NCI-H2029 (cell line): Measurements from ENCODE around the gene SUN5.
"Not testable (repeated sequence)": the region's sequence is repeated elsewhere in the genome, so short reads cannot be mapped to it uniquely, and the experiment has no call there.

Experiments used
- DNase-seq: peaks from one replicate; lab custom pipeline; 2025; lab: John Stamatoyannopoulos, UW

The SUN5 gene

DNA sequence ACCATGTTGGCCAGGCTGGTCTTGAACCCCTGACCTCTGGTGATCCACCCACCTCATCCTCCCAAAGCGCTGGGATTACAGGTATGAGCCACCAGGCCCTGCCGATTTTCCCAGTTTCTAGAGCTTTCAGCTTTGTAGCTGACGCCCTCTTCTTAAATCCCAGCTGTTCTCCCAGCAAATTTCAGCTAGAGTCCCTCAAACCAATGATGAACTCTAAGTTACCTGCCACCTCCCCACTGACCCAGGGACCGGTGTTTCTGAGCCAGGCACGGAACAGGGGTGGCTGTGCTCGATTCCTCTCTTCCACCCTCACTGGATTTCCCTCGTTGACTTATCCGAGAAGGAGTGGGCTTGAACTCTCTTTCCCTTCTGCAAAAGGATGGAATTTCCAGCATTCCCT, 39.1 kb downstream of the SUN5 start:
- DNase-seq = no peak

DNA sequence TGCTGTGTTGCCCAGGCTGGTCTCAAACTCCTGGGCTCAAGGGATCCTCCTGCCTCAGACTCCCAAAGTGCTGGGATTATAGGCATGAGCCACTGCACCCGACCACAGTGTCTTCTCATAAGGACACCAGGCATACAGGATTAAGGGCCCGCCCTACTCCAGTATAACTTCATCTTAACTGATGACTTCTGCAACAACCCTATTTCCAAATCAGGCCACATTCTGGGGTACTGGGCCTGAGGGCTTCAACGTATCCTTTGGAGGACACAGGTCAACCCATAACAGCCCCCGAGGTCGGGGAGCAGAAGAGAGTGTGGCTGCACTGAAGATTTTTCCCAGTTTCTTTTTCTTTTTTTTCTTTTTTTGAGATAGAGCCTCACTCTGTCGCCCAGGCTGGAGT, 39.7 kb downstream of the SUN5 start:
- DNase-seq = no peak

DNA sequence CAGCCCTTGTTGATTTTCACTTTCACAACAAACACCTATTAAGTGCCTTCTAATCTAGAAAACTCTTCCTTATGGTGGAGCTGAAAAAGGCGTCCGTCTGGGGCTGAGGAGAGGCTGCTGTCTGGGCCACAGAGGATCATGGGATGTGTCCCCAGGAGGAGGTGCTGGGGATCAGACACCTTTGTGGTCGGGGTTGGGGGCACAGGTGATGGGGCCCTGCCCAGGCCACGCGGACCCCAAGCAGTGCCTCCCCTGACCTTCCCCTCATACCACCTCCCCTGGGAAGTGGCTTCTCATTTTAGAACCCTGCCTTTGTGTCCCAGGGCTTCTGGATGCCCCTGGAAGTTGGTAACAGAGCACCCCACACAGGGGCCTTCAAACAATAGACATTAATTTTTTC, 41.1 kb downstream of the SUN5 start:
- no peak for DNase-seq

DNA sequence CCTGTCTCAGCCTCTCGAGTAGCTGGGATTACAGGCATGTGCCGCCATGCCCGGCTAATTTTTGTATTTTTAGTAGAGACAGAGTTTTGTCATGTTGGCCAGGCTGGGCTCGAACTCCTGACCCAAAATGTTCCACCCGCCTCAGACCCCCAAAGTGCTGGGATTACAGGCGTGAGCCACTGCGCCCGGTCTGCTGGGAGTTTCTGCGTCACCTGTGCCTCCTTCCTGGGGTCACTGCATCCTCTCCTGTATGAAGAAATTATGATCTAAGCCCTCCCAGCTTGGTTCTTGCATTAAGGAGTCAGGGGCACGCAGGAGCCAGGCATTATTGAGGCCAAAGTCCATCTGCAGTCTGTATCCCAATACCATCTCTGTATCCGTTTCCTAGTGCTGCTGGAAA, 41.6 kb downstream of the SUN5 start:
- DNase-seq = not testable (repeated sequence)

DNA sequence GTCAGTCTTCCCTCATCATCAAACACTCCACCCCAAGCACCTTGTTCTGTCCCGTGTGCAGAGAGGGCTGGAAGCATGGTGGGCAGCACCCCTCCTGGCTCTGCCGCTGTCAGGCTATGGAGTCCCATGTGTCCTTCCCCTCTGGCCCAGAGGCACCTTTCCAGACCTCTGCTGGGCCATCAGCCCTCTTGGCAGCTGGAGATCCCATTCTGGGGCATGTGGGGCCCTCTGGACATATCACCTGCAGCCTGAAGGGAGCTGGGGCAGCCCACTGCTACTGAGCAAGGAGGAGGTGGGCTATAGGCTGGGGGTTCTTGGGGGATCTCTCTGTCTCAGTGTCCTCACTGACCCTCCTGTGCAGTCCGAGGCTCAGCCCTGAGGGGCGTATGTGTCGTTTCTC, 42.2 kb downstream of the SUN5 start:
- no peak for DNase-seq

DNA sequence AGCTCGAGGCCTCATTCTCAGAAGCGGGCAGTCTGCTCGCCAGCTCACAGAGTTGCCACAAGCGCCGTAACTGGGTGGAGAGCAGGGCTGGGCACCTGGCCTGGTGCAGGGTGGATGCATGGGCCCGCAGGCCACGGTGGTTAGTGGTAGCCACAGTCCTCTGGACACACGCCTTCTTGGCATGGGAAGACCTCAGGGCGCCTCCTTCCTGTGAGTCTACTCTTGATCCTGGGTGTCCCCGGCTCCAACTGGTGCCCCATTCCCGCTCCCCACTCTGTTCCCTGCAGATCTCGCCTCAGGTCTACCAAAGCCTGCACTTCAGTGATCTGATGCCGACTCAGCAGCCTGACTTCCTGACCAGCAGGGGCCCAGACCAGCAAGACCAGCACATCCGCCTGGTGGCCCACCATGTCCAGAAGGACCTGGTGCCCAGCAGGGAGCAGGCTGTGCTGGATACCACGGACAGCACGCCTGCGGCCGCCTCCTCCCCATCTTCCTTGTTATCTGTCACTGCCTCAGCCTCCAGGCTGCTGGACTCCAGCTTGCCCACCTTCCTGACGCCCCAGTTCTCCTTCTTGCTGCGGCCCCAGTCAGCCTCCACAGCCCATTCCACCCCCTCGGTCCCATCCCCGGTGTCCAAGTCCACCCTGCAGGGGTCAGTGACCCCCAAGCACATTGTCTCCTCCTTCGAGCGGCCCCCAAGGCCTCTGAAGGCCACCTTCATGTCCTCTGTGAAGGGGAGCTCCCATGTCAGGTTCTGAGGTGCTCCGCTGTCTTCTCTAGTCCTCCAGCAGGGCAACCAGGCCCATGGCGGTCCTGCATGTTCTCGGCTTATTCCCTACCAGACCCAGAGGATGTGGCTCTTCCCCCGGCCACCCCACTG, 43.1 kb downstream of the SUN5 start:
- no peak for DNase-seq

DNA sequence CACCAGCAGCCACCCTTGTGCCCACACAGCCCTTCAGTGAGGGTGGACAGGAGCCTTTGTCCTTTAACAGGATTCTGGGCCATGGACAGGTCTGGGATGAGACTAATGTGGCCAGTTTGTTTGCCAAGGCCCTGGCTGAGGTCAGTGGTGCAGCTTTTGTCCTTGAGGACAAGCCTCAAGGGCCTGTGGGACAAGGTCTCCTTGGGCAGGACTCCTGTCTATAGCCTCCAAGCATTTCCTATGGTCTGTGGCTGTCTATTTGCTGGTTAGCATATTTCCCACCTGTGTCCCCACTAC, 44.1 kb downstream of the SUN5 start:
- DNase-seq = no peak

DNA sequence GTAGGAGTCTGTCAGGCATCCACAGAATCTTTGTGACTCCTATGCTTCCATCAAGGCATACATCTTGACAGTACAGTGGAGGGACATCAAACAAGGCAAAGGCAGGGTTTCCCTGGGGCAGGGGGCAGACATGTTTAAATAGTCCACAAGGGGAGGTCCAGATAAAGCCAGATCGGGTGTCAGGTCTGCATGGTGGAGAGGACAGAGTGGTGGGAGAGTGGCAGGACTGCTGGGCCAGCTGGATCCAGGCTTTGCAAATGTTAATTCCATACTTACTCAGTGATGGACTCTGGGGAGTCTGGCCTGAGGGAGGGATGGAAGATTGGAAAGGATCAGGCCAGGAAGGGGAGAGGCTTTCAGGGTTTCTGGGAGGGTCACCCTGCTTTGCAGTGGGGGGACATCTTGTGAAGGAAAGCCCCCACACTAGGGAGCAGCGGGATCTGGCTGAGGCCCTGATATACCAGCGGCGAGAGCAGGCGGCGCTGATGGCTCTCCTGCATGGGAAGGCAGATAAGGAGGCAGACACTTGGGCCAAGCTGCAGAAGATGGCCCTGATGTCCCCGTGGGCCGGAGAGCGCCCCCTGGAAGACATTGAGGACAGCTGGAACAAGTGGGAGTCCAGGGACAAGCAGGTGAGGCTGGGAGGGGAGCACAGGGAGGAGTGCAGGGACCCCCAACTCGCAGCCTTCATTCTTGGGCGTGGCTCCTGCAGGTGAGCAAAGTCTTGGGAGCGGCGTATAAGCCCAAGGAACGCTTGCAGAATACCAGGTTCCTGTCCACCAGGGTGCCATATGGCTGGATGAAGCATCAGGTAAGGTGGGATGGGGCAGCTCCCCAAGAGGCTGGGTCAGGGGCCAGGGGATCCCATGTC, 44.6 kb downstream of the SUN5 start:
- no peak for DNase-seq

DNA sequence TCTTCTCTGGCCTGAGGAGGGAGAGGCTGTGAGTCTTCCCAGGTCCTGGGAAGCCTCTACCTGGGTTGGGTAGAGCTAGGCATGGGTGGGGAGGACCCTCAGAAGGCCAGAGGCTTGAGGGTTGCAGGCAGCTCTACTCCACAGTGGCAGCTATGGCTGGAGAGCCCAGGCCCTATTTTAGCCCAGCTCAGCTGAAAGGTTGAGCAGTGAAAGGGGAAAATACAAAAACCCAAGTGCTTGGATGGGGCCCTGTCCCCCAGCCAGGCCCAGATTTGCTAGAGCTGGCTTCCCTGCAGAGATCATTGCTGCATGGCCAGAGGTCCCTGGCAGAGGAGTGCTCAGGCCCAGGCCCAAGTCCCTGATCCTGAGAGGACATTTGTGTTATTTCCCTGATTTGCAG, 45.7 kb downstream of the SUN5 start:
- DNase-seq = no peak

DNA sequence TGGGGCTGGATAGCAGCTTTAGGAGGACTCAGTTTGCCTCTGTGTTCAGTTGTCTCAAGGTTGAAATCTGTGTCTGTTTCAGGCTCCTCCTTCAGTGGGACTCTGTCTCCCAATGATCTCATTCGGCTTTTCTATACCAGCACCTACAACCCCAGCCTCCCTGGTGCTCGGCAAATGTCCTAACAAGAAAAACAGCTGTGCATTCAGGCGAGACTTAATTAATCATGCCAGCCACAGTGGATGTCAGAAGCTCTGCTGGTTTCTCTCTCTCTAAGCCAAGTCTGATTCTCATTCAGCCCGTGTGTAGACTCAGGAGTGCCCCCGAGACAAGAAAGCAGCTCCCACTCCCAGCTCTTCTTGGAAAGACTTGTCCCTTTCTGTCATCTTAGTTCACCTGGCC, 46.8 kb downstream of the SUN5 start:
- no peak for DNase-seq

DNA sequence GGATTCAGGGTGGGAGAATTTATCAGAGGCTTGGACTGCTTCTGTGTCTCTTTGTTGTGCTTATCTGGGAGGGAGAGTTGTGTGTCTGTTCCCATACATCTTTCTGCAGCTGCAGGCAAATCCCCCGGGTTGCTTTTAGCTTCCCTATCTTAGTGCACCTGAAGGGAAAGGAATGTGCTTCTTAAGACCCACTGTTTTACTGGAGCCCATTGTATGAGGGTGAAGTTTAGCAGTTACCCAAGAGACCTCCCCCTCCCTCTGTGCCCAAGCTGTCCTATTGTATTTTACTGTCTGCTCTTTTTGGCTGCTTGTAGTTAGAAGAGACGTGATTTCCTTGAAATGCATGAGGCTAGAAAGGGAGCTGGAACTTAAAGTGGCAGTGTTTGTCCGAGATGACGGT, 53.7 kb downstream of the SUN5 start:
- DNase-seq = not testable (repeated sequence)

DNA sequence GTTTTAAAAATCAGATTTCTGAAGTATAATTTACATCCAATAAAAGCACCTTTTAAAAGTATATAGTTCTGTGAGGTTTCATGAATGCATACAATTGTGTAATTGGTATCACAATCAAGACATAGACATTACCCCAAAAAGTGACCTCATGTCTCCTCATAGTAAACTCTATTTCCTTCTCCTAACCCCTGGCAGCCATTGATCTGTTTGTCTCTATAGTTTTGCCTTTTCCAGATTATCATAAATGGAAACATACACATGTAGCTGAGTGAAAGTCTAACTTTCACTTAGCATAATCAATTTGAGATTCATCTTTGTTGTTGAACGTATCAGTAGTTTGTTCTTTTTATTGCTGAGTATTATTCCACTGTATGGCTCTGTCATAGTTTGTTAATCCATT, 57.6 kb downstream of the SUN5 start:
- DNase-seq = no peak

DNA sequence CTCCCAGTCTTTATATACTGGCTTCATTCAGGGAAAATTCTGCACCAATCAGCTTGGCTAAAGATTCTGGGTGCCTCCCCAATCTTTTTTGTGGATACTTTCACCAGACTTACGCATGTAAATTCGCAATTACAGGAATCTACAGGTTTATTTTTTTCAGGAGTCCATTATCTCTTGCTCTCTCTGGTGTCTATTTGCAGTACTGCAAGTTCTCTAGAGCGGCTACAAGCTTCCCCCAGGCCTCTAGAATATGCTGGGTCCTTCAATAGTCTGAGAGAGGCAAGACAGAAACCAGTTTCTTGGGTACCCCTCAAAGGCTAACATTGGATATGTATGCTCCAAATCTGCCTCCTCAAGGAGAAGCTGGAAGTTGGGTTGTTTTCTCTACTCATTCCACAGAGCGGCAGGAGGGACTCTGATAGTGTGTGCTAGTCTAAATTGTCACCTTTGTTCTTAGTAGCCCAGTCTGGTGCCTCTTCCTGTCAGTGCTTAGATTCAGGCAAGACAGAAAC, 58.5 kb downstream of the SUN5 start:
- DNase-seq = no peak

DNA sequence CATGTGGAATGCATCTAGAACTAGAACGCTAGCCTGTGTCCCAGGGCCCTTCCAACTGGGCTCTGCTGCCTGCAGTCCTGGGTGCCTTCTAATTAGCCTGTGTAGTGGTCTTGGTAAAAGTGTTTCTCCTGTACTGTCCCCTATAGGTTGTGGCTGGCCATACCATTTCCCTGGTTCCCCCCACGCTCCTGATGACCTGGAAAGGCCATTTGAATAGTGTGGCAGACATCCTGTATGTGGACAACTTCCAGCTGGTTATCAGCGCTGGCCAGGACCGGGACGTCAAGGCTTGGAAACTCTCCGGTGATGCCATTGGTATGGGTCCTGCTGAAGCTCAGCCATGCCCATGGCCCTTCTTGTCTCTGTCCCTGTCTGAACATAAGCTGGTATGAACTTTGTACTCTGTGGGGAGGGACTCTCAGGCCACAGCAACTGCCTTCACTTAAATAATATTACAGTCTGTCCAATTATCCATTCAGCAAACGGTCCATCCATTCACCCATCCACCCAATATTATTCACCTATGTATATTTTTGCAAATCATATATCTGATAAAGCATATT, 60.7 kb downstream of the SUN5 start:
- DNase-seq = no peak

DNA sequence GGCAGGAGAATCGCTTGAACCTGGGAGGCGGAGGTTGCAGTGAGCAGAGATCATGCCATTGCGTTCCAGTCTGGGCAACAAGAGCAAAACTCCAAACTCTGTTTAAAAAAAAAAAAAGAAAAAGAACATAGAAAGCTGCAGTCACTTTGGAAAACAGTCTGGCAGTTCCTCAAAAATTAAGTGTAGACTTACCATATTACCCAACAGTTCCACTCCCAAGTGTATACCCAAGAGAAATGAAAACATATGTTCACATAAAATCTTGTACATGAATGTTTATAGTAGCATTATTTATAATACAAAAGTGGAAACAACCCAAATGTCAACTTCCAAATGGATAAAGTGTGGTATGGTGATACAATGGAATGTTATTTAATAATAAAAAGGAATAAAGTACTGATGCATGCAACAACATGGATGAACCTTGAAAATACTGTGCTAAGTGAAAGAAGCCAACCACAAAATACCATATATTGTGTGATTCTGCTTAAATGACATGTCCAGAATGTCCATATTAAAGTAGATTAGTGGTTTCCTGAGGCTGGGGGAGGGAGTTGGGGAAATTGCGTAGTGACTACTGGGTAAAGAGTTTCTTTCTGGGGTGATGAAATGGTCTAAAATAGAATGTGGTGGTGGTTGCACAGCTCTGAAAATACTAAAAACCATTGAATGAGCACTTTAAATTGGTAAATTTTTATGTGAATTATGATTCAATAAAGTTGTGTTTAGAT, 62.9 kb downstream of the SUN5 start:
- DNase-seq = no peak

DNA sequence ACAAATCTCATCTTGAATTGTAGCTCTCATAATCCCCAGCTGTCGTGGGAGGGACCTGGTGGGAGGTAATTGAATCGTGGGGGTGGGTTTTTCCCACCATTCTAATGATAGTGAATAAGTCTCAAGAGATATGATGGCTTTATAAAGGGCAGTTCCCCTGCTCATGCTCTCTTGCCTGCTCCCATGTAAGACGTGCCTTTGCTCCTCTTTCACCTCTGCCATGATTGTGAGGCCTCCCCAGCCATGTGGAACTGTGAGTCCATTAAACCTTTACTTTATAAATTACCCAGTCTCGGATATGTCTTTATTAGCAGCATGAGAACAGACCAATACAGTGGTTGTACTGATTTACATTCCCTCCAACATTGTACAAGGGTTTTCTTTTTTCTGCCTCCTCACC, 69.7 kb downstream of the SUN5 start:
- DNase-seq = no peak
